ENCODE measurements around the gene BATF.
A peak's percentile ranks its signal among the peaks of the same experiment; 100 is the strongest.

Gene BATF

GRCh38 chr14:75558440-75558839 lies 36.2 kb downstream of the BATF start:
- POLR2A ChIA-PET, result no interaction called here
- no peaks in the 10 kb centered on the region for H3K9me3 ChIP-seq (ENCODE audit: control insufficient read depth, insufficient read depth, low read depth, low read length)
- H3K4me1 ChIP-seq (ENCODE audit: control insufficient read depth, insufficient read depth, low read length), result no peaks in the 10 kb centered on the region
- CTCF ChIA-PET, result interaction anchor here (0.7 kb wide), 1 partner anchor 24 kb away, joined by 3 read pairs; no protein-coding TSS in a partner anchor
- no peak for TF ChIP-seq ZNF174 (tag by site-specific recombination; IDR thresholded peaks at IDR 0.05)
- no peak for TF ChIP-seq ZBTB8A (tag by site-specific recombination; IDR thresholded peaks at IDR 0.05)
- no peak for TF ChIP-seq ZNF211 (tag by site-specific recombination; IDR thresholded peaks at IDR 0.05; ENCODE audit: low read depth)
- TF ChIP-seq REPIN1 (tag by site-specific recombination; IDR thresholded peaks at IDR 0.05; ENCODE audit: low read depth), result no peak
- no peak for TF ChIP-seq ZNF548 (tag by site-specific recombination; IDR thresholded peaks at IDR 0.05)
- TF ChIP-seq ZXDB (tag by site-specific recombination; IDR thresholded peaks at IDR 0.05), result no peak
- TF ChIP-seq ZNF704 (tag by site-specific recombination; IDR thresholded peaks at IDR 0.05), result no peak
- no peaks in the 10 kb centered on the region for H3K36me3 ChIP-seq (ENCODE audit: control insufficient read depth in 2 of 2, insufficient read depth in 1 of 2, low read length in 2 of 2)
- H3K27ac ChIP-seq (ENCODE audit: extremely low read depth, low read depth, low read length), result no peak overlapping the region
- no peak overlapping the region for H3K4me3 ChIP-seq (ENCODE audit: low read depth, low read length)

- Histone ChIP-seq H3K27ac (ENCODE audit: extremely low read depth, low read depth, low read length) (no peak overlapping the region), H3K36me3 (ENCODE audit: control insufficient read depth in 2 of 2, insufficient read depth in 1 of 2, low read length in 2 of 2) (no peaks in the 10 kb centered on the region), H3K4me1 (ENCODE audit: control insufficient read depth, insufficient read depth, low read length) (no peaks in the 10 kb centered on the region), H3K9me3 (ENCODE audit: control insufficient read depth, insufficient read depth, low read depth, low read length) (no peaks in the 10 kb centered on the region), H3K4me3 (ENCODE audit: low read depth, low read length) (no peak overlapping the region)
- ChIA-PET POLR2A (interaction anchor here (0.7 kb wide), 1 partner anchor 135 kb away, joined by 3 read pairs; no protein-coding TSS in a partner anchor), CTCF (interaction anchor here (0.6 to 3.3 kb wide), 4 partner anchors 10 to 375 kb away, joined by 3 to 20 read pairs (median 10); no protein-coding TSS in a partner anchor)
- TF ChIP-seq EGR2 (tag by site-specific recombination; IDR thresholded peaks at IDR 0.05; ENCODE audit: low read depth), result peak; percentile 20; the same call in 1 of the 2 replicates
- peak; percentile 58; the same call in 1 of the 2 replicates for TF ChIP-seq ZNF513 (tag by site-specific recombination; IDR thresholded peaks at IDR 0.05)
- no peak for TF ChIP-seq BCL11A (tag by site-specific recombination; IDR thresholded peaks at IDR 0.05; ENCODE audit: low read depth)
Measured at GRCh38 chr14:75559045-75559444, 36.8 kb downstream of the BATF start.

GRCh38 chr14:75559451-75560222 lies 37.4 kb downstream of the BATF start:
- no peak overlapping the region for H3K4me3 ChIP-seq (ENCODE audit: low read depth, low read length)
- no peaks in the 10 kb centered on the region for H3K36me3 ChIP-seq (ENCODE audit: control insufficient read depth in 2 of 2, insufficient read depth in 1 of 2, low read length in 2 of 2)
- ChIA-PET POLR2A (interaction anchor here (0.7 kb wide), 1 partner anchor 136 kb away, joined by 3 read pairs; no protein-coding TSS in a partner anchor), CTCF (interaction anchor here (0.6 to 5.0 kb wide), 15 partner anchors 8 to 614 kb away, joined by 3 to 51 read pairs (median 7); no protein-coding TSS in a partner anchor)
- H3K9me3 ChIP-seq (ENCODE audit: control insufficient read depth, insufficient read depth, low read depth, low read length), result no peaks in the 10 kb centered on the region
- H3K4me1 ChIP-seq (ENCODE audit: control insufficient read depth, insufficient read depth, low read length), result no peaks in the 10 kb centered on the region
- H3K27ac ChIP-seq (ENCODE audit: extremely low read depth, low read depth, low read length), result no peak overlapping the region
- TF ChIP-seq TCF7L2 (IDR thresholded peaks at IDR 0.05; ENCODE audit: borderline replicate concordance, low read depth, low read length), result no peak
- TF ChIP-seq KLF8 (tag by site-specific recombination; IDR thresholded peaks at IDR 0.05), result 0 out of 2 replicates have a peak, but pooled peaks have one; percentile 24
- no peak for TF ChIP-seq IKZF3 (tag by site-specific recombination; IDR thresholded peaks at IDR 0.05)
- no peak for TF ChIP-seq ZNF692 (tag by site-specific recombination; IDR thresholded peaks at IDR 0.05)
- no peak for TF ChIP-seq PRDM10 (tag by site-specific recombination; IDR thresholded peaks at IDR 0.05)
- TF ChIP-seq ZNF398 (tag by site-specific recombination; IDR thresholded peaks at IDR 0.05), result peak; percentile 84
- no peak for TF ChIP-seq SCRT2 (tag by site-specific recombination; IDR thresholded peaks at IDR 0.05)
- 0 out of 2 replicates have a peak, but pooled peaks have one; percentile 27 for TF ChIP-seq ZNF660 (tag by site-specific recombination; IDR thresholded peaks at IDR 0.05)
